CD4-positive, alpha-beta memory T cell (primary cell): ENCODE results near the gene HOXA10. TPM values are rescaled to one million over a fixed set of nuclear protein-coding genes. Genes with fewer than 3 reads are reported as not detected.
A peak's percentile ranks its signal among the peaks of the same experiment; 100 is the strongest.

Source experiments
- CTCF ChIA-PET: fragments of 350-600 bp; sonication (Branson Sonifier 250); formaldehyde crosslinking; loops from one replicate; lab custom pipeline; 2021; ENCODE audit warnings: inconsistent platforms; ENCODE audit not compliant: partially characterized antibody; lab: Charles Lee
- POLR2A ChIA-PET: fragments of 350-600 bp; sonication (Branson Sonifier 250); formaldehyde crosslinking; loops from one replicate; lab custom pipeline; 2021; ENCODE audit not compliant: partially characterized antibody; lab: Charles Lee
- DNase-seq, 5 donors: peaks; one replicate each; pipeline versions ENCODE4 v3.0.0 to v3.0.0-alpha.2; 2020 to 2022; ENCODE audit warnings: mixed read lengths in 1 of 5
- H3K27ac ChIP-seq: one replicate; pipeline ENCODE4 v1.7.0; 2013; ENCODE audit warnings: low read depth, low read length
- H3K27me3 ChIP-seq: 2 replicates; pipeline ENCODE4 v1.7.0; 2013; ENCODE audit warnings: mild to moderate bottlenecking, low read length, moderate library complexity; ENCODE audit not compliant: insufficient read depth
- H3K36me3 ChIP-seq: 2 replicates; pipeline ENCODE4 v1.7.0; 2013; ENCODE audit warnings: mild to moderate bottlenecking, low read length, moderate library complexity; ENCODE audit not compliant: insufficient read depth
- H3K4me1 ChIP-seq: 2 replicates; pipeline ENCODE4 v1.7.0; 2013; ENCODE audit warnings: mild to moderate bottlenecking, low read length, moderate library complexity; ENCODE audit not compliant: insufficient read depth
- H3K4me3 ChIP-seq, 2 donors: one replicate each; pipeline ENCODE4 v1.7.0; 2013; ENCODE audit warnings: low read length in 2 of 2, mild to moderate bottlenecking in 1 of 2
- H3K9me3 ChIP-seq, 2 donors: one replicate each; pipeline ENCODE4 v1.7.0; 2013; ENCODE audit warnings: low read length in 2 of 2, control low read depth in 1 of 2; ENCODE audit not compliant: control insufficient read depth in 1 of 2
- H3K27ac Mint-ChIP-seq, 7 donors: one replicate each; pipeline ENCODE4 v1.8.0; 2020 to 2021; ENCODE audit warnings: mixed read lengths in 7 of 7, mild to moderate bottlenecking in 6 of 7, inconsistent platforms in 3 of 7, moderate library complexity in 3 of 7
- H3K27me3 Mint-ChIP-seq, 2 donors: one replicate each; pipeline ENCODE4 v1.8.0; 2020 to 2021; ENCODE audit warnings: mixed read lengths in 2 of 2
- H3K36me3 Mint-ChIP-seq, 2 donors: one replicate each; pipeline ENCODE4 v1.8.0; 2020 to 2021; ENCODE audit warnings: mixed read lengths in 2 of 2, inconsistent platforms in 1 of 2, mild to moderate bottlenecking in 1 of 2
- H3K4me1 Mint-ChIP-seq, 4 donors: one replicate each; pipeline ENCODE4 v1.8.0; 2020 to 2021; ENCODE audit warnings: mixed read lengths in 4 of 4, mild to moderate bottlenecking in 1 of 4
- H3K4me3 Mint-ChIP-seq, 8 donors: one replicate each; pipeline ENCODE4 v1.8.0; 2020 to 2021; ENCODE audit warnings: mixed read lengths in 8 of 8, mild to moderate bottlenecking in 7 of 8, moderate library complexity in 6 of 8, inconsistent platforms in 3 of 8
- H3K9me3 Mint-ChIP-seq, 8 donors: one replicate each; pipeline ENCODE4 v1.8.0; 2020 to 2021; ENCODE audit warnings: mixed read lengths in 8 of 8, mild to moderate bottlenecking in 5 of 8, inconsistent platforms in 3 of 8, moderate library complexity in 1 of 8
- intact Hi-C: fragments of 100-400 bp; cut with micrococcal nuclease; formaldehyde crosslinking; loops from one replicate; pipeline ENCODE4 v1.15.1; 2023
- polyA plus RNA-seq, 2 donors: library from polyadenylated mRNA; unstranded; fragments of 300-500 nt; fragmentation: Illumina TruSeq; gene quantifications; one replicate each; pipeline ENCODE4 v1.2.3, GENCODE V29; 2021
- total RNA-seq, 2 experiments: library from RNA; stranded (reverse); gene quantifications; one replicate each; pipeline ENCODE4 v1.2.3, GENCODE V29; 2021

The HOXA10 gene
- total and polyA plus RNA-seq, 4 experiments from 2014 or later = not detected

- Mint-ChIP-seq H3K4me1 (peaks cover 16 to 45% (median 26%) of the 10 kb centered on the region in 4 donors), H3K27me3 (peaks cover 50 to 68% of the 10 kb centered on the region in 2 donors), H3K9me3 (peaks cover 0 to 43% (median 2%) of the 10 kb centered on the region in 8 donors), H3K36me3 (peaks cover 0 to 3% of the 10 kb centered on the region in 2 donors), H3K4me3 (peak overlapping the region in 1 of 8 donors; percentile 13), H3K27ac (peak overlapping the region in 2 of 7 donors; percentile 9 to 89)
- Histone ChIP-seq H3K4me1 (peaks cover 40% of the 10 kb centered on the region), H3K36me3 (no peaks in the 10 kb centered on the region), H3K27me3 (peaks cover 84% of the 10 kb centered on the region), H3K4me3 (no peak overlapping the region), H3K9me3 (no peaks in the 10 kb centered on the region), H3K27ac (no peak overlapping the region)
- ChIA-PET CTCF (interaction anchor here (0.8 to 3.6 kb wide), 14 partner anchors 9 to 1311 kb away, joined by 3 to 66 read pairs (median 6); partner anchors contain the start of genes HOXA3 and HOXA5), POLR2A (interaction anchor here (0.5 kb wide), 1 partner anchor 785 kb away, joined by 3 read pairs; no protein-coding TSS in a partner anchor)
- no peak for DNase-seq
- intact Hi-C loops = loop anchor here (5.0 to 10.0 kb wide), 5 partner anchors 65 to 1310 kb away; partner anchors contain the start of genes HOXA1 and SNX10
These were observed 11.4 kb downstream of the HOXA10 start for GRCh38 chr7:27162561-27163287.

- POLR2A ChIA-PET = interaction anchor here (0.5 to 1.7 kb wide), 3 partner anchors 11 to 785 kb away, joined by 3 to 6 read pairs (median 6); partner anchors contain the start of gene HOXA10
These were observed 12.2 kb downstream of the HOXA10 start for GRCh38 chr7:27161721-27162560.

DNA sequence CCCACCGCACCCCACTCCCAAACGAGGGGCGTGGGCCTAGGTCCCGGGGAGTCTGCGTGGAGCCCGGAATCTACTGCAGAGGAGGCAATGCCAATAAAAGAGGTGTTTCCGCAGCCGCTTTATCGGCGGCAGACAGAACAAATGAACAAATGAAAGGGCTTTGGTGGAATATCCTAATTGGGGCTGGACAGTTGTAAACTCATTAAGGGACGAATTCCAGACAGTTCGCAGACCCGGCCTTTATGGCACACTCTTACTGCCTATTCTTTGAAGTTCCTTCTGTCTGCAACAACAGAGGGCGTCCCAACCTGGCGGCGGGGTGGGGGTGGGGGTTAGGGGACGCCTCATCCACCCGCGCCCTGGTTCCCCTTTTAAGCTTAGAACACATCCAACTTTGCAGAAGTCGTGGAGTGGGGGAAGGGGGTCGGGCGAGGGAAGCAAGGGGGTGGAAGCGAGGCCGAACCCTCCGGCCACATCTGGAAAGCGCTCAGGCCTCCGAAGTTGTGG, 12.9 kb downstream of the HOXA10 start:
- DNase-seq = no peak
- H3K4me1 Mint-ChIP-seq = peaks cover 18 to 51% (median 30%) of the 10 kb centered on the region in 4 donors
- no peaks in the 10 kb centered on the region for H3K9me3 ChIP-seq

More at GRCh38 chr7:27161721-27162560, 12.2 kb downstream of the HOXA10 start:
- Mint-ChIP-seq H3K4me1 (peaks cover 16 to 48% (median 27%) of the 10 kb centered on the region in 4 donors), H3K27ac (peak overlapping the region in 1 of 7 donors; percentile 23), H3K27me3 (peaks cover 53 to 69% of the 10 kb centered on the region in 2 donors), H3K36me3 (peaks cover 0 to 3% of the 10 kb centered on the region in 2 donors), H3K4me3 (peak overlapping the region in 1 of 8 donors; percentile 15), H3K9me3 (peaks cover 0 to 43% (median 2%) of the 10 kb centered on the region in 8 donors)
- no peak overlapping the region for H3K27ac ChIP-seq
- H3K4me1 ChIP-seq = peaks cover 40% of the 10 kb centered on the region
- no peak overlapping the region for H3K4me3 ChIP-seq
- intact Hi-C loops = loop anchor here (1.0 to 10.0 kb wide), 12 partner anchors 11 to 1310 kb away; partner anchors contain the start of genes HOXA1 and SNX10
- no peaks in the 10 kb centered on the region for H3K36me3 ChIP-seq
- DNase-seq = no peak
- H3K27me3 ChIP-seq = peaks cover 83% of the 10 kb centered on the region
- H3K9me3 ChIP-seq = no peaks in the 10 kb centered on the region
- CTCF ChIA-PET = interaction anchor here (0.8 to 3.6 kb wide), 21 partner anchors 8 to 1310 kb away, joined by 3 to 66 read pairs (median 6); partner anchors contain the start of genes HOXA3 and HOXA5

DNA sequence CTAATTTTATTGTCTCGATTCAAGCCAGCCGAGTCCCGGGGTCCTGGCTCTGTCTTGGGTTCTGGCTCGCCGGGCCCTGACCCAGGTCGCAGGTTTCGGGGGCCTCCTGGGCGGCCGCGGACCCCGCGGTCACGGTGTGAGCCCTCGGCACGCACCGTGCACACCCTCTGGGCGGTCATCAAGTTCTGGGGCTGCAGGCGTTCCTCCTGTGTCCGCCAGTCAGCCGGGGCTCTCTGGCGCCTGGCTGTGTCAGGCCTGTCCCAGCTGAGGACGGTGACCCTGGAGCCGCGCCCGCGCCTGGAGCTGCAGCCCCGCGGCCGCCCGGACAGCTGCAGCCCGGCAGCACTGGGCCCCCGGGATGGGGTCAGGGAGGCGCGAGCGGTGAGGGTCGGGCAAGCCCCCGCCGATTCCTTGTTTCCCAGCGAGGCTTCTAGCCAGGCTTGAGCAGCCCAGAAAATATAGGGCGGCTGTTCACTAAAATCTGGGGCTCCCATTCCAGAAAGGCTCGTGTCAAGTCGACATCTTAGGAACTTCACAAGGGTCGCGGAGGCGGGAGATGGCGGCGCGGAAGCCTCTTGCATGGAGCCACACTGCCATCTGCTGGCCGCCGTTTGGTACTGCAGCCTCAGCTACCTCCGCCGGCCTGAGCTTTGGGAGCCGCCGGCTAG, 13.4 kb downstream of the HOXA10 start:
- Mint-ChIP-seq H3K36me3 (peaks cover 0 to 3% of the 10 kb centered on the region in 2 donors), H3K27ac (peak overlapping the region in 1 of 7 donors; percentile 88), H3K9me3 (peaks cover 0 to 44% (median under 1%) of the 10 kb centered on the region in 8 donors), H3K27me3 (peaks cover 51 to 68% of the 10 kb centered on the region in 2 donors), H3K4me1 (peaks cover 18 to 52% (median 30%) of the 10 kb centered on the region in 4 donors), H3K4me3 (peak overlapping the region; percentile 77 to 87 (median 81))
- Histone ChIP-seq H3K4me3 (peak overlapping the region; percentile 61 to 79), H3K9me3 (no peaks in the 10 kb centered on the region), H3K4me1 (peaks cover 38% of the 10 kb centered on the region), H3K27ac (no peak overlapping the region), H3K36me3 (no peaks in the 10 kb centered on the region), H3K27me3 (peaks cover 80% of the 10 kb centered on the region)
- ChIA-PET POLR2A (interaction anchor here (1.2 to 1.7 kb wide), 2 partner anchors 13 to 478 kb away, joined by 6 read pairs; partner anchors contain the start of gene HOXA10), CTCF (interaction anchor here (0.7 to 3.6 kb wide), 33 partner anchors 9 to 1316 kb away, joined by 3 to 66 read pairs (median 5); partner anchors contain the start of genes HOXA10 and HOXA3)
- intact Hi-C loops = loop anchor here (1.0 to 10.0 kb wide), 12 partner anchors 9 to 1308 kb away; partner anchors contain the start of genes HOXA1 and SNX10
- peak; percentile 77 to 84 (median 78) for DNase-seq

More for the DNA sequence above, 12.9 kb downstream of the HOXA10 start:
- ChIA-PET CTCF (interaction anchor here (0.7 to 3.6 kb wide), 33 partner anchors 9 to 1316 kb away, joined by 3 to 66 read pairs (median 5); partner anchors contain the start of genes HOXA10 and HOXA3), POLR2A (interaction anchor here (1.2 to 1.7 kb wide), 2 partner anchors 12 to 478 kb away, joined by 6 read pairs; partner anchors contain the start of gene HOXA10)
- intact Hi-C loops = loop anchor here (1.0 to 10.0 kb wide), 12 partner anchors 10 to 1309 kb away; partner anchors contain the start of genes HOXA1 and SNX10
- Mint-ChIP-seq H3K27ac (peak overlapping the region in 1 of 7 donors; percentile 88), H3K27me3 (peaks cover 53 to 67% of the 10 kb centered on the region in 2 donors), H3K4me3 (peak overlapping the region; percentile 77 to 87 (median 80)), H3K36me3 (peaks cover 0 to 3% of the 10 kb centered on the region in 2 donors), H3K9me3 (peaks cover 0 to 42% (median 1%) of the 10 kb centered on the region in 8 donors)
- Histone ChIP-seq H3K36me3 (no peaks in the 10 kb centered on the region), H3K27ac (no peak overlapping the region), H3K4me1 (peaks cover 38% of the 10 kb centered on the region), H3K27me3 (peaks cover 80% of the 10 kb centered on the region), H3K4me3 (peak overlapping the region; percentile 61 to 79)

GRCh38 chr7:27160145-27160545, 14.0 kb downstream of the HOXA10 start:
- peaks cover 20 to 54% (median 31%) of the 10 kb centered on the region in 4 donors for H3K4me1 Mint-ChIP-seq
- H3K9me3 ChIP-seq = no peaks in the 10 kb centered on the region
- POLR2A ChIA-PET = interaction anchor here (1.2 to 1.7 kb wide), 3 partner anchors 13 to 477 kb away, joined by 3 to 6 read pairs (median 3); no protein-coding TSS in a partner anchor
- H3K4me3 ChIP-seq = peak overlapping the region in 1 of 2 donors; percentile 79
- no peaks in the 10 kb centered on the region for H3K36me3 ChIP-seq
- peak overlapping the region in 1 of 7 donors; percentile 88 for H3K27ac Mint-ChIP-seq
- H3K9me3 Mint-ChIP-seq = peaks cover 0 to 44% (median 0%) of the 10 kb centered on the region in 8 donors
- H3K36me3 Mint-ChIP-seq = peaks cover 0 to 3% of the 10 kb centered on the region in 2 donors
- CTCF ChIA-PET = interaction anchor here (1.1 to 3.6 kb wide), 21 partner anchors 9 to 1267 kb away, joined by 3 to 66 read pairs (median 6); partner anchors contain the start of genes HOXA10 and HOXA3
- DNase-seq = peak in 1 of 5 donors; percentile 40
- H3K27ac ChIP-seq = no peak overlapping the region
- peaks cover 54 to 70% of the 10 kb centered on the region in 2 donors for H3K27me3 Mint-ChIP-seq
- peaks cover 80% of the 10 kb centered on the region for H3K27me3 ChIP-seq
- intact Hi-C loops = loop anchor here (2.0 to 10.0 kb wide), 7 partner anchors 63 to 1308 kb away; partner anchors contain the start of genes HOXA1 and SNX10
- H3K4me3 Mint-ChIP-seq = peak overlapping the region; percentile 62 to 84 (median 78)
- peaks cover 38% of the 10 kb centered on the region for H3K4me1 ChIP-seq
